ENCODE results near the gene RAD51B.

- no peak for TF ChIP-seq POLR2A (IDR thresholded peaks at IDR 0.05)
- TF ChIP-seq CTCF (IDR thresholded peaks at IDR 0.05) = no peak
These were observed 516.6 kb downstream of the RAD51B start for GRCh38 chr14:68336165-68336564.

Data from ovary (tissue), 3 donors.